HG02642 (cell line): Measurements from ENCODE around the gene CA7.

ENCODE experiments used
- ATAC-seq: cut with Tn5 transposase; IDR thresholded peaks from one replicate; pipeline ENCODE4 v1.9.1; 2021; ENCODE audit warnings: mild to moderate bottlenecking; ENCODE audit not compliant: unreplicated experiment, poor library complexity

Gene CA7

DNA sequence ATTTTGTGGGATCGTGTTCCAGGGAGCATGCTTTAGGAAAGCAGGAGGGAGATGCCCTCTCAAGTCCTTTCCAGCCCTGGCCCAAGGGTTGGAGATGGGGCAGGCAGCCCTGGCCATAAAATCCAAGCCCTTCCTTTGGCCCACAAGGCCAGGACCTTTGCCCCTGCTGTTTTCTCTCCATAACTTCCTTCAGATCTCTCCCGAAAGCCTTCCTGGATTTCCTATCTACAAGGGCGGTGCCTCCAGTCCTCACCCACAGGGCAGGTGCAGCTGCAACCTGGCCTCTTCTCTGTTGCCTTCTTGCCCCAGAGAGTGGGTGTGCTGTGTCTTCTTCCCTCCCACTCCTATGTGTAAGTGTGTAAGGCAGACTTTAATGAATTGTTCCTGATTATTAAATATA is 27.6 kb downstream of the CA7 start:
- ATAC-seq: no peak

DNA sequence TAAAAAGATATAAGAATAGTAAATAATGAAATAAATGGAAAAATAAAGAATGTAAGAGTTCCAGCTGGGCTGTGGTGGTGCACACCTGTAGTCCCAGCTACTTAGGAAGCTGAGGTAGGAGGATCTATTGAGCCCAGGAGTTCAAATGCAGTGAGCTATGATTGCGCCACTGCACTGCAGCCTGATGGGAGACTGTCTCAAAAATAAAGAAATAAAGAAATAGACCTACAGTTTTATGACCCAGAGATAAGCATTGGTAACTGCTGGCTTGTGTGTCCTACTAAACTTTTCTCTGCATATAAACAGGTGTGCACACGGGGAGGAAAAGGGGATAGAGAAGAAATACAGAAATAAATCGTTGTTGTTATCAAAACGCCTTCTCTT is 28.3 kb downstream of the CA7 start:
- ATAC-seq: no peak

DNA sequence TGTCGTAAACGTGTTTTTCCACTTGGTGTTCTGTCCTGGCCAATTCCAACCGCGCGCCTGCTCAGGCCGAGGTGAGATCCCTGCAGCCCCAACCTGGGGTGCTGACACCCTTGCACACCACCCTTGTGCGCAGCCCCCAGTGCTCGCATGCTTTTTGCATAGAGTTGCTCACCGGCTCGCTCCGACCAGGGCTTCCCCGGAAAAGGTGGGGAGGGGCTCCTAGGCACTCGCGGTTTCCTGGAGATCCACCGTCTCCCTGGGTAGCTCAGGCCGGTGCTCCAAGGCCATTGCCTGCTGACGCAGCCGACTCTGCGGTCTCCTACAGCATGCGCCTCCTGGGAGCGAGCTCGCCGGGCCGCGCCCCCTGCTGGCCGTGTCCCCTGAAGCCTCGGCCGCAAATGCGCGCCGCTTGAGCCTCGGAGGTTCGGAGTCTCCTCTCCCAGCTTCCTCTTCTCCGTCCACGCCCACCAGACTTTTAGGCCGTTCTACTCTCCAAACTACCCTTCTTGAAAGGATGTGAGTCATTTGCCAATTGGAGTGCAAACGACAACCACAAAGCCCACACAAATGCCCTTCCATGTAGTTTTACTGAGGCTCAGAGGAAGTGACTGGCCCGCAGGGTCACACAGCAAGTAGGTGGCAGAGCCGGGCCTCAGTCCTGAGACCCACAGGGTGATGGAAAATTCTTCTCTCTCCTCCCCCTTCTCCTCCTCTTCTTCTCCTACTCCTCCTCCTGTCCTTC is 28.9 kb downstream of the CA7 start:
- peak; percentile 86 for ATAC-seq

DNA sequence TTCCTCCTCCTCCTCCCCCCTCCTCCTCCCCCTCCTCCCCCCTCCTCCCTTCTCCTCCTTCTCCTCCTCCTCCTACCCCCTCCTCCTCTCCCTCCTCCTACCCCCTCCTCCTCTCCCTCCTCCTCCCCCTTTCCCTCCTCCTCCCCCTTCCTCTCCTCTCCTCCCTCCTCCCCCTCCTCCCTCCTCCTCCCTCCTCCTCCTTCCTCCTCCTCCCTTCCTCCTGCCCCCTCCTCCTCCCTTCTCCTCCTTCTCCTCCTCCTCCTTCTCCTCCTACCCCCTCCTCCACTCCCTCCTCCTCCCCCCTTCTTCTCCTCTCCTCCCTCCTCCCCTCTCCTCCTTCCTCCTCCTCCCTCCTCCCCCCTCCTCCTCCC is 29.5 kb downstream of the CA7 start:
- no peak for ATAC-seq

DNA sequence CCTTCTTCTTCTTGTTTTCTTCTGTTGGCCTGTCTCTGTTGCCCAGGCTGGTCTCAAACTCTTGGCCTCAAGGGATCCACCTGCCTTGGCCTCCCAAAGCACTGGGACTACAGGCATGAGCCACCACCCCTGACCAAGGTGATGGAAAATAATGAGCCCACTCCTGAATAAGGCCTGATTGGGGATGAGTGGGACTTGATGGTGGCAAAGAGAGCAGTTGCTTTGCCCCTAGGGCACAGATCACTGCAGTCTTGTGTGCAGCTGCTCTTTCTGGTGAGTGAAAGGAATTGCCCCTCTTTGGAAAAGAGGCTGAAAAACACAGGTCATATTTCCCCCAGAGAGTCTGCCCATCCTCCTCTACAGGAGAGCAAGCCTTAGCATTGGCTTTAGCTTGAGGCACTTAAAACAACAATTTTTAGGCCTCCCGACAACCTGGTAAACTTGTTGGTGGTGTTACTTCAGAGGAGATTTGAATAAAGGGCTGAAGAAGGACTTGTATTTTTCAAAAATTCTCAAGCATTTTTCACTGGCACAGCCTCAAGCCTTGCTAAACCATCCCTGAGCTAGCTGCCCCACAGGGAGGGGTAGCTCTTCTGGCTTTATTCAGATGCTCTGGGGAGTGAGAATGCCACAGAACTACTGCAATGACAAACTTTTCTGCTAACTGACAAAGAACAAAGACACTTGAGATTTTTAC is 30.0 kb downstream of the CA7 start:
- ATAC-seq: no peak

DNA sequence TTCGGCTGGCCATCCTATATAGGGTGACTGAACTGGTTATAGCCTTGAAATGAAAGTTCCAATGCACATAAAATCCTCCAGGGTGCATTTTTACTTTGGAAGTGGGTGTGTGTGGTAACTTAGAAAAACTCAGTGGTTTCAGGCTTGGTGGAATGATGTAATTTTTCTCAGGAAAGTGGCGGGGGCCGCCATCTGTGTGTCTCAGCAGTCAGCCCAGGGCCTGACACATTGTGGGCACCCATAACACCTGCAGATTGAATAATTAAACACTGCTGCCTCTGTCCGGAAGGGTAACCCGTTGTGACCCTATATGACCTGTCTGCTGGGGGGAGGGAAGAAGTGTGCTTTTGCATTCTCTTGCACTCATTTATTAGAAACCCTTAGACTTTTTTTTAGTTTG is 33.9 kb downstream of the CA7 start:
- ATAC-seq: peak; percentile 17

DNA sequence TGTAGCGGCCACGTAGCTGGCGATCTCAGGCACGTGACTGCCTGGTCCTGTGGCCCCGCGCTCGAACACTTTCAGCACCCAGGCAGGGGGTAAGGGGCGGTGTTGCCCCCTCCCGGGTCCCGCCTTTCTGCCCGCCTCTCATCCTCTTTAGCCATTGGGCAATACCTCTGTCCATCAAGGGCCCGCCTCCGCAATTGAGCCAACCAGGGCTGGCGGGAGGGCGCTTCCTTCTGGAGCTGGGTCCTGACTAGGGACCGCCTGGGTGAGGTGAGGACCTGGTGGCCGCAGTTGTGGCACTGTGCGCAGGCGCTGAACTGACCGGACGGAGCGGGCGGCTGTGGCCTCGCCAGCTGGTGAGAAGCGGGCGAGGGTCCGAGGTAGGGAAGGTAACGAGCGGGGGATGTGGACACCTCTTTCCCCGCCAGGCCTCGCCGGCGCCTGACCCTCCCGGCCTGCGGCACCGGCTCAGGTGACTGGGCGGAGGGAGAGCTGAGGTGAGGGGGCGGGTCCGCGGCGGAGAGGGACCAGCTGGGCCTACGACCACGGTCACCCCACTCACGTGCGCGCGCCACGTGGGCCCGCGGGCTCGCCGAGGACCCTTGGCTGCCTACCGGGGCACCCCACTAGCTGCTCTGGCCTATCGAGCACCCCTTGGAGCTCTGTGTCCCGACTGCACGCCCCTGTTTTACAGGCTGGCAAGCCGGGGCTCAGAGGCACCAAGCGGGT is 36.2 kb downstream of the CA7 start, which contains the start of gene PDP2:
Gene PDP2, plus strand, starts transcription at position 228 of the 726 bp plus-strand sequence. CDS start 3,770 bp downstream, outside the sequence.
- peak; percentile 94 for ATAC-seq

DNA sequence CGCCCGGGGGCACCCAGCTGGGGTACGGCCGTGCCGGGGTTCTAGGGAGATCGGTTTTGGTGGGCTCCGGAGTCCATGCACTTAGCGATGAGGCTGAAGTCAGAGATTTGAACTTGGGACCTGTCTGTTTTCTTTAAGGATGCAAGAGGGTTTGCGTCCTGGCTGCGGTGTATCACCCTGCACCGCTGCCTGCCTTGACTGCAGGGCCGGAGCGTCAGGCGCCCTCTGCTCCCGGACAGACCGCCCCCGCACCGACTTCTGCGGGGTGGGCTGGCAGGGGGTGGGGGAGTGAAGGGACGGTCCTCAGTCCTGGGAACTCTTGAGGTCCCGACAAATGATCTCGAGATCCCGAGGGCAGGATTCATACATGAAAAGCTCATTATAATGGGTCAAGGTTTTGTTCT is 36.8 kb downstream of the CA7 start:
- no peak for ATAC-seq

DNA sequence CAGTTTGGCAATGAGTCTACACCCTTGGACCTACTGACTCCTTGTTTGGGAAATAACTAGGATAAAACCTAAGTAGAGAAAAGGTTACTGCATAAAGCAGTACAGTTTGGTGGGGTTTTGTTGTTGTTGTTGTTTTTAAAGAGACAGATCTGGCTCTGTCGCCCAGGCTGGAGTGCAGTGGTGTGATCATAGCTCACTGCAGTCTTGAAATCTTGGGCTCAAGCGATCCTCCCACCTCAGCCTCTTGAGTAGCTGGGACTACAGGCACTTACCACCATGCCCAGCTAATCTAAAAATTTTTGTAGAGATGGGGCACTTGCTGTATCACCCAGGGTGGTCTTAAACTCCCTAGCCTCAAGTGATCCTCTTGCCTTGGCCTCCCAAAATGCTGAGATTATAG is 37.3 kb downstream of the CA7 start:
- ATAC-seq: no peak

DNA sequence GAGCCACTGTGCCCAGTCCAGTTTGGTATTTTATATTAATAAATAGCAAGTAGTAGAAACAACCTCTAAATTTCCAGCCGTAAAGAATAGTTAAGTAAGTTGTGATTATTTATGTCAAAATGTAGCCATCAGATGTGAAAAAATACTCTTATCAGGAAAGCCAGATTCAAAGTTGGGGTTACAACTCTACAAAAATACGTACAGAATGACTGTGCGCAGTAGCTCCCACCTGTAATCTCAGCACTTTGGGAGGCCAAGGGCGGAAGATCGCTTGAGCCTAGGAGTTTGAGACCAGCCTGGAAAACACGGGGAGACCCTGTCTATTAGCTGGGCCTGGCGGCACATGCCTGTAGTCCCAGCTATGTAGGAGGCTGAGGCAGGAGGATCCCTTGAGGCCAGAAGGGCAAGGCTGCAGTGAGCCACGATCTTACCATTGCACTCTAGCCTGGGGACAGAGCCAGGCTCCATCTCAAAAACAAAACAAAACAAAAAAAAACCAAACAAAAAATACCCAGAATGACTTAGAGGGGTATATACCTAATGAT is 37.8 kb downstream of the CA7 start:
- no peak for ATAC-seq

DNA sequence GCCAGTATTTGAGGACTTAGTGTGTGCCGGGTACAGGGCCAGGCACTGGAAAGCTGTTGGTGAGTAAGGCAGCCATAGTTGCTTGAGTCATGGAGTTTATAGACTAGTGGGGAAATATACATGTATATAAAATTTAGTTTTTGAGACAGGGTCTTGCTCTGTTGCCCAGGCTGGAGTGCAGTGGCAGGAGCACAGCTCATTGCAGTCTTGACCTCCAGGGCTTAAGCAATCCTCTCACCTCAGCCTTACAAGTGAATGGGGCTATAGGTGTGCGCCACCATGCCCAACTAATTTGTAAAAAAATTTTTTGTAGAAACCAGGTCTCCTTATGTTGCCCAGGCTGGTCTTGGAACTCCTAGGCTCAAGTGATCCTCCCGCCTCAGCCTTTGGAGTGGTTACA is 38.5 kb downstream of the CA7 start:
- no peak for ATAC-seq

DNA sequence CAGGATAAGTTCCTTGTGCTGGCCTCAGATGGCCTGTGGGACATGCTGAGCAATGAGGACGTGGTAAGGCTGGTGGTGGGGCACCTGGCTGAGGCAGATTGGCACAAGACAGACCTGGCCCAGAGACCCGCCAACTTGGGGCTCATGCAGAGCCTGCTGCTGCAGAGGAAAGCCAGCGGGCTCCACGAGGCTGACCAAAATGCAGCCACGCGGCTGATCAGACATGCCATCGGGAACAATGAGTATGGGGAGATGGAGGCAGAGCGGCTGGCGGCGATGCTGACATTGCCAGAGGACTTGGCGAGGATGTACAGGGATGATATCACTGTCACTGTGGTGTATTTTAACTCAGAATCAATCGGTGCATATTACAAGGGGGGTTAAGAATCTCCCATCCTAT is 41.3 kb downstream of the CA7 start:
- no peak for ATAC-seq

DNA sequence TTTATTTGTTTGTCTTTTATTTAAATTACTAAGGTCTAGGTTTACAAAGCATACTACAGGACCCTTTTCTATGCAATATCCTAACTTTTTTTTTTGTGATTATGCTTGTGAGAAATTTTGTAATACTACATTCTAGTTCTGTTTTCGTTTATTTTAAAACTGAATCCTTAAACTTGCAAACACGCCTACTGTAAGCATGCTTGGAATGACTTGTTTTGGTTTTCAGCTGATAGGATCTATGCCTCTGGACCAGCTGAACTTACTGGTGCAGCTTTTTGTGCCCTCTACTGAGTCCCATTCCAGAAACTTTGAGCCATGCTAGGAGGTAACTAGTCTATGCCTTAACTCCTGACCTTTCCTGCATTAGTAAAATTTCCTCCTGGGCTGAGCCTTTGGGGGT is 42.1 kb downstream of the CA7 start:
- ATAC-seq: no peak

DNA sequence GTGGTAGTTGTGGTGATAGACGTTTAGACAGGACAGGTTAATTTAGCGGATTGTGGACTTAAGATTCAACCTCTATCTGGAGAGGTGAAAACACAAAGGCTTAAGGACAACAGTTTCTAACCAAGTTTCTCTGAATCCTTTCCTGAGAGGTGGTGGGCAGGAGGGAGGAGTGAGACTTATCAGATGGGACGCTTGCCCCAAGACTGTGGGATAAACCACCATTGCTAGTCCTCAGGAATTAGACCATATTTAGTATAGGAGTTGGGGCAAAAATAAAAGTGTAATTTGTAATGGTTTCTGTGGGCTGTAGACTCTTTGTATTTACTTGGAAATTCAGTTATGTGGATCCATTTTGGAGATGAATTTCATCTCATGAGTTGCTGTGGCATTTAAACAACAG is 42.7 kb downstream of the CA7 start:
- no peak for ATAC-seq

DNA sequence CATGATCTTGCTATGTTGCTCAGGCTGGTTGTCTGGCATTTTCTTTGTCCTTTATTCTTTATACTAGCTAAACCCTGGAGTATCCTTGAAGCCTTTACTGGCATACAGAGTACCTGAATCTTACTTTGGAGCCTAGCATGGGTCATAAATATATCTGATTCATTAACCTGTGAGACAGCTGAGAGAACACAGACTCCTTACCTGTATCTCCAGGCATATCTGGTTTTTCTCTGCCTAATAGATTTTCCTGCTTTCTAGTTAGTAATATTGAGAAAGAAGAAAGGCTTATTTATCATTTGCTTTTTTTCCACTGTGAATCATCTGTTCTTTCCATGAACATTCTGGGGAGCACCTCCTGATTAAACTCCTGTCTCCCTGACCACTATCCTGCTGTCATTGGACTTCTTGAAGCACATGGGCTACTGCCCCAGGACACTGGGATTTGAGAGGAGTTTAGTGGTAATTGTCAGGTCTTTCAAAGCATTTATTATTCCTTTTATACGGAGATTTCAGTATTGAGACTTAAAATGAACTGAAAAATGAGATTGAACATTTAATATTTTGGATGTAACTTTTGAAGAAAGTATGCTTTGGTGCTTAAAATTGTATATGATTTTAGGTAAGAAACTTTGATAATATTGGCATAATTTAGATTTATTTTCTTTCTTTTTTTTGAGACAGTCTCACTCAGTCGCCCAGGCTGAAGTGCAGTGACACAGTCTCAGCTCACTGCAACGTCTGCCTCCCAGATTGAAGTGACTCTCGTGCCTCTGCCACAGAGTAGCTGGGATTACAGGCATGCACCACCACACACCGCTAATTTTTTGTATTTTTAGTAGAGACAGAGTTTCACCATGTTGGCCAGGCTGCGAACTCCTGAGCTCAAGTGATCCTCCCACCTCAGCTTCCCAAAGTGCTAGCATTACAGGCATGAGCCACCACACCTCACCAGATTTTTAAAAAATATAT is 44.7 kb downstream of the CA7 start:
- ATAC-seq: no peak

DNA sequence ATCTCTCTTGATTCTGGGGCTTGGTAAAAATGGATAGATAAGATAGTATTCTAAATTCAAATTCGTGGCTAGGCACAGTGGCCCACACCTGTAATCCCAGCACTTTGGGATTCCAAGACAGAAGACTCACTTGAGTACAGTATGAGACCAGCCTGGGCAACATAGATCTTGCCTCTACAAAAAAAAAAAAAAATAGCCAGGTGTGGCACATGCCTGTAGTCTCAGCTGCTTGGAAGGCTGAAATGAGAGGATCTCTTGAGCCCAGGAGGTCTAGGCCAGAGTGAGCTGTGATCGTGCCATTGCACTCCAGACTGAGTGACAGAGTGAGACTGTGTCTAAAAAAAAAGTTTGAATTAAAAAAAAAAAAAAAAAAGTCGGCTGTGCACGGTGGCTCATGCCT is 45.4 kb downstream of the CA7 start:
- ATAC-seq: no peak

DNA sequence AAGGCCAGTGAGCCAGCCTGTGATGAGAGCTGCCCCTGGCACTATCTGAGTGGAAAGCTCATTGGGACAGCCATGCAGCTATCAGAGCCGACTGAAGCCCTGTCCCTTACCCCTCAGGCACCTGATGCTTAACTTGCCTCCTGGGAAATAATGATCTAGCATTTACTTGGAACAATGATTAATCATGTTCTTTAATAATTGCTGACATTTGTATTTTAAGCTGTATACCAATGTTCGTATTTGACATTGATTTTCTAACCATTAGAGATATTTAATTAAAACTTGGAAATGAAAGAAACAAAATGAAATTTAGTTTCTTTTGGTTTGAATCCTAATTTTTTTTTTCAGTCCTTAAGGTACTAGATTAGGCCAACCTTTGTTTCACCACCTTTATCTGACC is 46.6 kb downstream of the CA7 start:
- ATAC-seq: no peak

DNA sequence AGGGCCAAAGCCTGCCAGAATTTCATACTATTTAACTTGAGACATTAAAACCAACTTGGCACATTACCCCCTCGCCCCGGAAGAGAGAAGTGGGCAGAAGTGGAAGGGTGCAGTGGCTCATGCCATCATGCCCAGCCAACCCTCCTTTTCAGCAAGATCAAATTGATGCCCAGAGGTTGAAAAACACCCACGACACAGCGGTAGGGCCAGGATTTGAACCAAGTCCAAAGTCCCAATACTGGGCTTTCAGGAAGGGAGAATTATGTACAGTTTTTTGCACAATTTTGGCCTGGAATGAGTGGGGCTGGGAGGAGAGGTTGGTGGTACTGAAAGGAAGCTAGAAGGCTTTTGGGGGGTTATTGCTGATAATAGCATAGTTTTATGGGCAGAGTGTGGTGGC is 47.1 kb downstream of the CA7 start:
- no peak for ATAC-seq

DNA sequence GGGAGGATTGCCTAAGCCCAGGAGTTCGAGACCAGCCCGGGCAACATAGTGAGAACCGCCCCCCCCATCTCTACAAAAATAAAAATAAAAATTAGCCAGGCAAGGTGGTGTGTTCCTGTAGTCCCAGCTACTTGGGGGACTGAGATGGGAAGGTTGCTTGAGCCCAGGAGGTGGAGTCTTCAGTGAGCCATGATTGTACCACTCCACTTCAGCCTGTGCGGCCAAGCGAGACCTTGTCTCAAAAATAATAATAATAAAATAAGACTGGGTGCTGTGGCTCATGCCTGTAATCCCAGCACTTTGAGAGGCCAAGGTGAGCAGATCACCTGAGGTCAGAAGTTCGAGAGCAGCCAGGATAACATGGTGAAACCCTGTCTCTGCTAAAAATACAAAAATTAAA is 47.6 kb downstream of the CA7 start:
- no peak for ATAC-seq

DNA sequence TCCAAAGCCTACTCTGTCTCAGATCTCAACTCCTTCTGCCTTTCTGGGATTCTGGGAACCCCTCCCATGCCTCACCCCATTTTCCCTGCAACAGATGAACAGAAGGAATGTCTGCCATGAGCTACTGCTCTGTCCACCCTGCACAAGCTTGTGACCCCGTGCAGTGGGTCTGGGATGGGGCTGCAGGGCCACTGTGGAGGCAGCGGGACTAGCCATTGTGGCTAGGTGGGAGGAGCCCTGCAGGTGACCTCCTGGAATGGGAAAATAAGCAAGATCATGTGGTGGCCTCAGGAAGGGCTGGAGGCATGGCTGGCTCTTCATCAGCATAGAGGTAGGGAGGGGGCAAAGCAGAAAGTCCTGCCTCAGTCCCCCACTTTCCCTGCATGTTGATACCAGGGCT is 49.8 kb downstream of the CA7 start:
- ATAC-seq: no peak
